Measurements from ENCODE around the gene RPS16.

The RPS16 gene

DNA sequence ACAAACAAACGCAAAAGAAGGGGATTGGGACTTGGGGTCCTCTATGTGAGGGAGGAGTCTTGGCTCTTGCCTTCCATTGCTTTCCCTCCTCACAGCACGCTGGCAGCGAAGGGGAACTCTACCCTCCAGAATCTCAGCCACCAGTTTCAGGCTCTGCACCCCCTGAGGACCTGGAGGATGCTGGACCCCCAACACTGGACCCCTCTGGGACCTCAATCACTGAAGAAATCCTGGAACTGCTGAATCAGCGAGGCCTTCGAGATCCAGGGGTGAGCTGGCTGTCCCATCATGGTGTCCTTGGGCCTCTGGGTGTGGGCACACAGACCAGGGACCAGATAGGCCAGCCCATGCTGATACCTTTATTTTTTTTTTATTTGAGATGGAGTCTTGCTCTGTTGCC is 13.7 kb downstream of the RPS16 start:
- CTCF ChIA-PET: no interaction called here
- POLR2A ChIA-PET: no interaction called here
- DNase-seq: no peak
- H3K9me3 ChIP-seq (ENCODE audit: control extremely low read depth in 1 of 5, control insufficient read depth in 4 of 5, insufficient read depth in 2 of 5, low read depth in 1 of 5, low read length in 4 of 5): no peaks in the 10 kb centered on the region
- 96% methylated on average over 5 of the region's 5 CpGs for WGBS (ENCODE audit: insufficient coverage)
- H3K4me3 ChIP-seq (ENCODE audit: control insufficient read depth in 1 of 7, extremely low read depth in 1 of 7, insufficient read depth in 4 of 7, low read depth in 2 of 7, low read length in 6 of 7): no peak overlapping the region
- H3K4me1 ChIP-seq (ENCODE audit: control extremely low read depth in 1 of 4, control insufficient read depth in 4 of 4, insufficient read depth in 4 of 4, low read length in 3 of 4): no peaks in the 10 kb centered on the region
- no peaks in the 10 kb centered on the region for H3K27me3 ChIP-seq (replicated peaks in 2 of 5; ENCODE audit: control insufficient read depth in 4 of 5, insufficient read depth in 5 of 5, low read length in 4 of 5)
- no peak overlapping the region for H3K27ac ChIP-seq (ENCODE audit: insufficient read depth in 1 of 2, low read depth in 1 of 2, low read length in 2 of 2, poor library complexity in 1 of 2, severe bottlenecking in 2 of 2)
- H3K36me3 ChIP-seq (ENCODE audit: control insufficient read depth in 4 of 4, insufficient read depth in 4 of 4, low read length in 3 of 4): peaks cover 9 to 53% (median 23%) of the 10 kb centered on the region in 4 experiments

DNA sequence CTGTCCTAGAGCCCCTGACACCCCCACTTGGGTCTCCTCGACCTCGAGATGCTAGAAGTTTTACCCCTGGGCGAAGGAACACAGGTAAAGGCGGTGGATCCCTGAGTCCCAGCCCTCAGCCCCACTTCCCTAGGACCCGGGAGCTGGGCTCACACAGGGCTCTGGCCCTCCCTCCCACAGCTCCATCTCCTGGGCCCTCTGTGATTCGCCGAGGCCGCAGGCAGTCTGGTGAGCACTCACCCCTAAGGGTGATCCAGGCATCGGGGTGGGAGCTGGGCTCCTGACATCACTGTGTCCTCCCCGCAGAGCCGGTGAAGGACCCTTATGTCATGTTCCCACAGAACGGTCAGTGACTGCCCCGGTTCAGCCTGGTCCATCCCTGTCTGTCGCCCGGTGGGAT is 15.0 kb downstream of the RPS16 start:
- POLR2A ChIA-PET: no interaction called here
- Histone ChIP-seq H3K27ac (ENCODE audit: insufficient read depth in 1 of 2, low read depth in 1 of 2, low read length in 2 of 2, poor library complexity in 1 of 2, severe bottlenecking in 2 of 2) (no peak overlapping the region), H3K4me1 (ENCODE audit: control extremely low read depth in 1 of 4, control insufficient read depth in 4 of 4, insufficient read depth in 4 of 4, low read length in 3 of 4) (no peaks in the 10 kb centered on the region), H3K36me3 (ENCODE audit: control insufficient read depth in 4 of 4, insufficient read depth in 4 of 4, low read length in 3 of 4) (peaks cover 9 to 56% (median 23%) of the 10 kb centered on the region in 4 experiments), H3K27me3 (replicated peaks in 2 of 5; ENCODE audit: control insufficient read depth in 4 of 5, insufficient read depth in 5 of 5, low read length in 4 of 5) (no peaks in the 10 kb centered on the region), H3K4me3 (ENCODE audit: control insufficient read depth in 1 of 7, extremely low read depth in 1 of 7, insufficient read depth in 4 of 7, low read depth in 2 of 7, low read length in 6 of 7) (no peak overlapping the region), H3K9me3 (ENCODE audit: control extremely low read depth in 1 of 5, control insufficient read depth in 4 of 5, insufficient read depth in 2 of 5, low read depth in 1 of 5, low read length in 4 of 5) (no peaks in the 10 kb centered on the region)
- DNase-seq: no peak
- CTCF ChIA-PET: interaction anchor here (1.4 to 4.5 kb wide), 2 partner anchors 7 to 9 kb away, joined by 4 to 21 read pairs; partner anchors contain the start of gene PLEKHG2
- 97% methylated on average over 9 of the region's 15 CpGs for WGBS (ENCODE audit: insufficient coverage)

DNA sequence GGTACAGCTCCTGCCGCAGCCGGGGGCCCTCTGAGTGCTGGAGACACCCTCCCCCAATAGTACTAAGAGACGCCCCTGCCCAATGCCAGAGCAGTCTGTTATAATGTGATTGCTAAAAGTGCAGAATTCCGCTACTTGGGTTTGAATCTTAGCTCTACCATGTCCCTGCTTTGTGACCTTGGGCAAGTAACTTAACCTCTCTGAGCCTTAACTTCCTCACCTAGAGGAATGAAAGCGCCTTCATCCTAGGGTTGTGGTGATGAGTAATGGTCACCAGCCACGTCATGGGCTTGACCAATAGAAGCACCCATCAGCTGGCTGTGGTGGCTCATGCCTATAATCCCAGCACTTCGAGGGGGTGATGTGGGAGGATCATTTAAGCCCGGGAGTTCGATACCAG is 16.7 kb downstream of the RPS16 start:
- Histone ChIP-seq H3K27ac (ENCODE audit: insufficient read depth in 1 of 2, low read depth in 1 of 2, low read length in 2 of 2, poor library complexity in 1 of 2, severe bottlenecking in 2 of 2) (no peak overlapping the region), H3K36me3 (ENCODE audit: control insufficient read depth in 4 of 4, insufficient read depth in 4 of 4, low read length in 3 of 4) (peaks cover 7 to 52% (median 20%) of the 10 kb centered on the region in 4 experiments), H3K9me3 (ENCODE audit: control extremely low read depth in 1 of 5, control insufficient read depth in 4 of 5, insufficient read depth in 2 of 5, low read depth in 1 of 5, low read length in 4 of 5) (no peaks in the 10 kb centered on the region), H3K4me3 (ENCODE audit: control insufficient read depth in 1 of 7, extremely low read depth in 1 of 7, insufficient read depth in 4 of 7, low read depth in 2 of 7, low read length in 6 of 7) (no peak overlapping the region), H3K27me3 (replicated peaks in 2 of 5; ENCODE audit: control insufficient read depth in 4 of 5, insufficient read depth in 5 of 5, low read length in 4 of 5) (no peaks in the 10 kb centered on the region), H3K4me1 (ENCODE audit: control extremely low read depth in 1 of 4, control insufficient read depth in 4 of 4, insufficient read depth in 4 of 4, low read length in 3 of 4) (peaks cover 0 to 5% (median 2%) of the 10 kb centered on the region in 4 experiments)
- ChIA-PET POLR2A (no interaction called here), CTCF (interaction anchor here (4.5 kb wide), 1 partner anchor 9 kb away, joined by 21 read pairs; no protein-coding TSS in a partner anchor)
- 88% methylated on average over 5 of the region's 9 CpGs for WGBS (ENCODE audit: insufficient coverage)
- DNase-seq: no peak

DNA sequence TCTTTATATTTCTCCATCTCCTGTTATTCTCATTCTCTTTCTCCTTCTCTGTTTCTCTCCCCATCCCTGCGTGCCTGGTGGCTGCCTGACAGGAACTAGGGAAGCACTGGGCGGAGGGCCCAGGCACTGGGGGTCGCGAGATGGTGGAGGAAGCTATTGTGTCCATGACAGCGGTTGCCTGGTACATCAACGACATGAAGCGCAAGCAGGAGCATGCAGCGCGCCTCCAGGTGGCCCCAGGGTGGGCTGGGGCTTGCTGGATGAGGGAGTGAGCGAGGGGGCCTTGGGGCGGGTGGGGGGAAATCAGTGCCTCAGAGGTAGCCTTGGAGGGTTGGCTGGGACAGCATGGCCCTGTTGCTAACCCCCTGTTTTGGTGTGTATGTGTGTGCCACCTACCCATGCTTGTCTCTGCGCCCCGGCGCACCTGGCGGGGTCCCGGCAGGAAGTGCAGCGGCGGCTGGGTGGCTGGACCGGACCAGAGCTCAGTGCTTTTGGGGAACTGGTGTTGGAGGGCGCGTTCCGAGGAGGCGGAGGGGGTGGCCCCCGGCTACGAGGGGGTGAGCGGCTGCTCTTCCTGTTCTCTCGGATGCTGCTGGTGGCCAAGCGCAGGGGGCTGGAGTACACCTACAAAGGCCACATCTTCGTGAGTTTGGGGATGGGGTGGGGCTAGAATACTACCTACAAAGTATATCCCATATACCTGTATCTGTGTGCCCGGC is 18.1 kb downstream of the RPS16 start:
- 85% methylated on average over 23 of the region's 30 CpGs for WGBS (ENCODE audit: insufficient coverage)
- peaks cover 0 to 14% (median 10%) of the 10 kb centered on the region in 4 experiments for H3K4me1 ChIP-seq (ENCODE audit: control extremely low read depth in 1 of 4, control insufficient read depth in 4 of 4, insufficient read depth in 4 of 4, low read length in 3 of 4)
- ChIA-PET POLR2A (interaction anchor here (1.3 kb wide), 1 partner anchor 18 kb away, joined by 3 read pairs; the partner anchor contains the start of gene RPS16), CTCF (interaction anchor here (1.5 to 4.5 kb wide), 2 partner anchors 10 to 16 kb away, joined by 6 to 21 read pairs; no protein-coding TSS in a partner anchor)
- H3K4me3 ChIP-seq (ENCODE audit: control insufficient read depth in 1 of 7, extremely low read depth in 1 of 7, insufficient read depth in 4 of 7, low read depth in 2 of 7, low read length in 6 of 7): no peak overlapping the region
- no peaks in the 10 kb centered on the region for H3K9me3 ChIP-seq (ENCODE audit: control extremely low read depth in 1 of 5, control insufficient read depth in 4 of 5, insufficient read depth in 2 of 5, low read depth in 1 of 5, low read length in 4 of 5)
- peak in 1 of 3 donors; percentile 45 for DNase-seq
- H3K27ac ChIP-seq (ENCODE audit: insufficient read depth in 1 of 2, low read depth in 1 of 2, low read length in 2 of 2, poor library complexity in 1 of 2, severe bottlenecking in 2 of 2): no peak overlapping the region
- H3K27me3 ChIP-seq (replicated peaks in 2 of 5; ENCODE audit: control insufficient read depth in 4 of 5, insufficient read depth in 5 of 5, low read length in 4 of 5): no peaks in the 10 kb centered on the region
- H3K36me3 ChIP-seq (ENCODE audit: control insufficient read depth in 4 of 4, insufficient read depth in 4 of 4, low read length in 3 of 4): peaks cover 4 to 38% (median 12%) of the 10 kb centered on the region in 4 experiments

DNA sequence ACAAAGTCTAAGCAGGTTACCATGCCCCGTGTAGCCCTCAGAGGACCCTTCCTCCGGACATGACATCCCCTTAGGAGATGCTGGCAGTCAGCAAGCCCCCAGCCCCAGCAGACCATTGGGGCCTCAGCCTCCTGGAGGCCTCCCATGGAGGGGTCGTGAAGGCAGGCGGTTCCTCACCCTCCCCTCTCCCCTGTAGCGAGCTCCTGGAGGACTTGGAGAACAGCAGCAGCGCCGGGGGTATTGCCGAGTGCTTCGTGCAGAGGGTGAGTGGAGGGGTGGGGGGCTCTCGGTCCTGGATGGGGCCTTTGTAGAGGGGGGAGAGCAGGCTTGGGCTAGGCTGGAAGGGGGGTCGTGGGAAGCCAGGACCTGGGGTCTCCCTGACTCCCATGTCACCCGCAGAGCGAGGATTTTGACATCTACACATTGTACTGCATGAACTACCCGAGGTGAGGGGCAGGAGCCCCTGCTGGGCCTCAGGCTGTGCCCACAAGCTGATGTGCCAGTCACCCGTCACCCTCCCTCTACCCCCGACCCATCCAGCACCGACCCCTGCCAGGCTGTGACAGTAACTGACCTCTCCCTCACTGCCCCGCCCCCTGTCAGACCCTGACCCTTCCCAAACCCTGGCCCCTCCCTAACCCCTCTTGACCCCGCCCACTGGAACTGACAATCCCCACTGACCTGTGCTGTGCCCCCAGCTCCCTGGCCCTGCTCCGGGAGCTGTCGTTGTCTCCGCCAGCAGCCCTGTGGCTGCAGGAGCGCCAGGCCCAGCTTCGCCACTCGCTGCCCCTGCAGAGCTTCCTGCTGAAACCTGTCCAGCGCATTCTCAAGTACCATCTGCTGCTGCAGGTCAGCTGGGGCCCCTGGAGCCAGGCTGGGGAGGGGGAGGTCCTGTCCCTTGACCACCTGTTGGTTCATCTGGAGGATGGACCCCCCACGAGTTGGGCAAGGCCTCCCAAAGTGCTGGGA is 19.3 kb downstream of the RPS16 start:
- 91% methylated on average over 18 of the region's 27 CpGs for WGBS (ENCODE audit: insufficient coverage)
- POLR2A ChIA-PET: interaction anchor here (1.3 kb wide), 1 partner anchor 19 kb away, joined by 3 read pairs; the partner anchor contains the start of gene RPS16
- no peaks in the 10 kb centered on the region for H3K27me3 ChIP-seq (replicated peaks in 2 of 5; ENCODE audit: control insufficient read depth in 4 of 5, insufficient read depth in 5 of 5, low read length in 4 of 5)
- CTCF ChIA-PET: interaction anchor here (0.9 to 4.5 kb wide), 4 partner anchors 12 to 86 kb away, joined by 4 to 21 read pairs (median 7); no protein-coding TSS in a partner anchor
- DNase-seq: no peak
- H3K27ac ChIP-seq (ENCODE audit: insufficient read depth in 1 of 2, low read depth in 1 of 2, low read length in 2 of 2, poor library complexity in 1 of 2, severe bottlenecking in 2 of 2): no peak overlapping the region
- peaks cover 4 to 31% (median 6%) of the 10 kb centered on the region in 4 experiments for H3K36me3 ChIP-seq (ENCODE audit: control insufficient read depth in 4 of 4, insufficient read depth in 4 of 4, low read length in 3 of 4)
- no peak overlapping the region for H3K4me3 ChIP-seq (ENCODE audit: control insufficient read depth in 1 of 7, extremely low read depth in 1 of 7, insufficient read depth in 4 of 7, low read depth in 2 of 7, low read length in 6 of 7)
- peaks cover 3 to 21% (median 14%) of the 10 kb centered on the region in 4 experiments for H3K4me1 ChIP-seq (ENCODE audit: control extremely low read depth in 1 of 4, control insufficient read depth in 4 of 4, insufficient read depth in 4 of 4, low read length in 3 of 4)
- H3K9me3 ChIP-seq (ENCODE audit: control extremely low read depth in 1 of 5, control insufficient read depth in 4 of 5, insufficient read depth in 2 of 5, low read depth in 1 of 5, low read length in 4 of 5): no peaks in the 10 kb centered on the region

DNA sequence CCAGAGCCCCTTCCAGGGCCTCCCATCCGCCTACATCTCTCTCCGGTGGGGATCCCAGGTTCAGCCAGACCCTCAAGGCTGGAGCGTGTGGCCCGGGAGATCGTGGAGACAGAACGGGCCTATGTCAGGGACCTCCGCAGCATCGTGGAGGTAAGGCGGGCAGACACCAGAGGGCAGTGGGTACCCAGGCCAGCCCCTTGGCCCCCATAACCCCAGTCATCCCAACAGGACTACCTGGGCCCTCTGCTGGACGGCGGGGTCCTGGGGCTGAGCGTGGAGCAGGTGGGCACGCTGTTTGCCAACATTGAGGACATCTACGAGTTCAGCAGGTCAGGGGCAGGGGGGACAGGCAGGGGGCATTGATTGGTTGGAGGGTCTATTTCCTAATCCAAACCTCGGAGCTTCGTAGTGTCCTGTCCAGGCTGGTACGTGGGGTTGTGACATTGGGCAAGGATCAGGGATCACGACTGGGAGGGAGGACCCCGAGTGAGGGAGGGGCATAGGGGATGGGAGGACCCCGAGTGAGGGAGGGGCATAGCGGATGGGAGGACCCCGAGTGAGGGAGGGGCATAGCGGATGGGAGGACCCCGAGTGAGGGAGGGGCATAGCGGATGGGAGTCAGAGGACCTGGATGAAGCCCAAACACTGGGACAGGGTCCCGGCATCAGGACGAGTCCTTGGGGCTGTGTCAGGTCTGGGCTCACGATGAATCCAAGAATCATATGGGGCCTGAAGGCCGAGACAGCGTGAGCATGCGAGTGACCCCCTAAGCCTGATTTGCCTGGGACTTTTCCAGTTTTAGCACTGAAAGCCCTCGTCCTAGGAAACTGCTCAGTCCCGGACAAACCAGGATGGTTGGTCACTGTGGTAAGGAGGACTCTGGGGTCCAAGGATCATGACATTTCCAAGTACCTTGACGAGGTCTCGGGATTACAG is 20.4 kb downstream of the RPS16 start:
- Histone ChIP-seq H3K27me3 (replicated peaks in 2 of 5; ENCODE audit: control insufficient read depth in 4 of 5, insufficient read depth in 5 of 5, low read length in 4 of 5) (no peaks in the 10 kb centered on the region), H3K27ac (ENCODE audit: insufficient read depth in 1 of 2, low read depth in 1 of 2, low read length in 2 of 2, poor library complexity in 1 of 2, severe bottlenecking in 2 of 2) (no peak overlapping the region), H3K4me1 (ENCODE audit: control extremely low read depth in 1 of 4, control insufficient read depth in 4 of 4, insufficient read depth in 4 of 4, low read length in 3 of 4) (peaks cover 9 to 31% (median 24%) of the 10 kb centered on the region in 4 experiments), H3K9me3 (ENCODE audit: control extremely low read depth in 1 of 5, control insufficient read depth in 4 of 5, insufficient read depth in 2 of 5, low read depth in 1 of 5, low read length in 4 of 5) (no peaks in the 10 kb centered on the region), H3K36me3 (ENCODE audit: control insufficient read depth in 4 of 4, insufficient read depth in 4 of 4, low read length in 3 of 4) (peaks cover 2 to 25% (median 6%) of the 10 kb centered on the region in 4 experiments), H3K4me3 (ENCODE audit: control insufficient read depth in 1 of 7, extremely low read depth in 1 of 7, insufficient read depth in 4 of 7, low read depth in 2 of 7, low read length in 6 of 7) (no peak overlapping the region)
- ChIA-PET POLR2A (interaction anchor here (0.6 kb wide), 1 partner anchor 8 kb away, joined by 3 read pairs; no protein-coding TSS in a partner anchor), CTCF (interaction anchor here (0.8 to 2.8 kb wide), 7 partner anchors 14 to 88 kb away, joined by 3 to 14 read pairs (median 4); no protein-coding TSS in a partner anchor)
- no peak for DNase-seq
- 94% methylated on average over 26 of the region's 35 CpGs for WGBS (ENCODE audit: insufficient coverage)

Data from common myeloid progenitor, CD34-positive (primary cell).